IMR-90 (cell line): ENCODE data around the gene RNF11. TPM values are rescaled to one million over a fixed set of nuclear protein-coding genes. Genes with fewer than 3 reads are reported as not detected.

Experiments used
- ATAC-seq: fragments of 200-7000 bp; cut with Tn5 transposase; 2 replicates; pipeline ENCODE4 v1.9.1; 2020; ENCODE audit warnings: low read depth, mild to moderate bottlenecking, moderate library complexity
- BruUV-seq: library from RNA; stranded (reverse); fragments of 400-500 nt; replicated peaks from 2 replicates; lab custom pipeline; 2021; lab: Mats Ljungman, UMichigan
- CTCF ChIA-PET: fragments of 300-600 bp; formaldehyde crosslinking; extraction: SDS; loops from one replicate; lab custom pipeline; 2021; ENCODE audit warnings: antibody characterized with exemption; lab: Yijun Ruan, JAX
- POLR2A ChIA-PET: fragments of 300-600 bp; sonication (Branson Sonifier 250); formaldehyde crosslinking; loops from one replicate; lab custom pipeline; 2022; ENCODE audit warnings: antibody characterized with exemption; ENCODE audit not compliant: unreplicated experiment; lab: Charles Lee
- DNase-seq: peaks from one replicate; pipeline ENCODE4 v3.0.0; 2013
- H2AFZ ChIP-seq: replicated peaks from 2 replicates; pipeline ENCODE3; 2013; ENCODE audit warnings: low read length, mild to moderate bottlenecking; ENCODE audit not compliant: poor library complexity
- H2AK5ac ChIP-seq: 2 replicates; pipeline ENCODE4 v1.6.1; 2013; ENCODE audit warnings: low read depth, low read length, inconsistent platforms
- H2AK9ac ChIP-seq: replicated peaks from 2 replicates; pipeline ENCODE3; 2013; ENCODE audit warnings: mild to moderate bottlenecking, low read depth, low read length, moderate library complexity; ENCODE audit not compliant: poor library complexity
- H2BK120ac ChIP-seq: 2 replicates; pipeline ENCODE4 v1.6.1; 2013; ENCODE audit warnings: low read depth, low read length, inconsistent platforms
- H2BK15ac ChIP-seq: 3 replicates; pipeline ENCODE4 v1.6.1; 2013; ENCODE audit warnings: low read depth, low read length, inconsistent platforms
- H2BK20ac ChIP-seq: 2 replicates; pipeline ENCODE4 v1.6.1; 2013; ENCODE audit warnings: low read depth, mild to moderate bottlenecking, inconsistent platforms, low read length, moderate library complexity
- H2BK5ac ChIP-seq: 2 replicates; pipeline ENCODE4 v1.6.1; 2013; ENCODE audit warnings: mild to moderate bottlenecking, low read depth, low read length, inconsistent platforms; ENCODE audit not compliant: poor library complexity, severe bottlenecking
- H3K14ac ChIP-seq: replicated peaks from 2 replicates; pipeline ENCODE4 v1.6.1; 2013; ENCODE audit warnings: low read depth, low read length, inconsistent platforms
- H3K18ac ChIP-seq: 2 replicates; pipeline ENCODE4 v1.6.1; 2013; ENCODE audit warnings: low read depth, low read length, control low read depth
- H3K23ac ChIP-seq: 2 replicates; pipeline ENCODE4 v1.6.1; 2013; ENCODE audit warnings: low read depth, low read length, inconsistent platforms
- H3K27ac ChIP-seq: 2 replicates; pipeline ENCODE4 v1.5.1; 2013; ENCODE audit warnings: mild to moderate bottlenecking, control low read depth, low read length; ENCODE audit not compliant: insufficient read depth
- H3K27me3 ChIP-seq: 2 replicates; pipeline ENCODE4 v1.6.1; 2013; ENCODE audit warnings: low read length; ENCODE audit not compliant: control insufficient read depth, insufficient read depth
- H3K36me3 ChIP-seq: 2 replicates; pipeline ENCODE4 v1.6.1; 2013; ENCODE audit warnings: low read length, mixed read lengths; ENCODE audit not compliant: control insufficient read depth, insufficient read depth
- H3K4ac ChIP-seq: 2 replicates; pipeline ENCODE4 v1.6.1; 2013; ENCODE audit warnings: low read depth, low read length, inconsistent platforms
- H3K4me1 ChIP-seq: 2 replicates; pipeline ENCODE4 v1.6.1; 2013; ENCODE audit warnings: low read length, mixed read lengths; ENCODE audit not compliant: control insufficient read depth, insufficient read depth
- H3K4me2 ChIP-seq: 2 replicates; pipeline ENCODE4 v1.6.1; 2013; ENCODE audit warnings: low read depth, mild to moderate bottlenecking, control low read depth, low read length, moderate library complexity
- H3K4me3 ChIP-seq: 2 replicates; pipeline ENCODE4 v1.5.1; 2013; ENCODE audit warnings: low read depth, mild to moderate bottlenecking, control low read depth, low read length, moderate library complexity; ENCODE audit not compliant: insufficient read depth
- H3K56ac ChIP-seq: 2 replicates; pipeline ENCODE4 v1.6.1; 2013; ENCODE audit warnings: low read length, inconsistent platforms; ENCODE audit not compliant: insufficient read depth; ENCODE audit errors: extremely low read depth
- H3K79me1 ChIP-seq, 2 experiments: 2 replicates each; pipeline ENCODE4 v1.6.1; 2013; ENCODE audit warnings: low read length in 2 of 2, inconsistent platforms in 1 of 2, low read depth in 1 of 2
- H3K9ac ChIP-seq: 2 replicates; pipeline ENCODE4 v1.6.1; 2013; ENCODE audit warnings: low read depth, low read length, control low read depth
- H3K9me1 ChIP-seq: 2 replicates; pipeline ENCODE4 v1.6.1; 2013; ENCODE audit warnings: low read length, inconsistent platforms; ENCODE audit not compliant: insufficient read depth
- H3K9me3 ChIP-seq: 2 replicates; pipeline ENCODE4 v1.6.1; 2013; ENCODE audit warnings: low read length; ENCODE audit not compliant: control insufficient read depth, insufficient read depth
- H4K20me1 ChIP-seq: 2 replicates; pipeline ENCODE4 v1.6.1; 2013; ENCODE audit warnings: low read length, inconsistent platforms; ENCODE audit not compliant: insufficient read depth
- H4K5ac ChIP-seq: 2 replicates; pipeline ENCODE4 v1.6.1; 2013; ENCODE audit warnings: mild to moderate bottlenecking, low read depth, low read length, control low read depth
- H4K8ac ChIP-seq, 2 experiments: 2 replicates each; pipeline ENCODE4 v1.6.1; 2013; ENCODE audit warnings: low read depth in 2 of 2, low read length in 2 of 2, control low read depth in 1 of 2, inconsistent platforms in 1 of 2
- H4K91ac ChIP-seq: 2 replicates; pipeline ENCODE4 v1.6.1; 2013; ENCODE audit warnings: low read depth, low read length, inconsistent platforms; ENCODE audit not compliant: insufficient read depth
- BHLHE40 ChIP-seq: fragments of 150-350 bp; IDR thresholded peaks from 2 replicates; pipeline ENCODE4 v1.6.1; 2016; ENCODE audit warnings: mild to moderate bottlenecking, low read depth, low read length
- CEBPB ChIP-seq: IDR thresholded peaks from 2 replicates; pipeline ENCODE4 v1.6.1; 2012; ENCODE audit warnings: low read depth, low read length, improper control_type of control experiment
- FOS ChIP-seq: fragments of 150-350 bp; IDR thresholded peaks from 2 replicates; pipeline ENCODE4 v1.6.1; 2016; ENCODE audit warnings: low read depth, low read length
- MAFK ChIP-seq: IDR thresholded peaks from 2 replicates; pipeline ENCODE4 v1.6.1; 2012; ENCODE audit warnings: low read depth, low read length, improper control_type of control experiment
- POLR2A ChIP-seq: IDR thresholded peaks from 2 replicates; pipeline ENCODE4 v1.6.1; 2012; ENCODE audit warnings: mild to moderate bottlenecking, low read depth, low read length
- SMC3 ChIP-seq: fragments of 150-350 bp; IDR thresholded peaks from 2 replicates; pipeline ENCODE4 v1.6.1; 2016; ENCODE audit warnings: low read depth, mild to moderate bottlenecking, antibody characterized with exemption, low read length, moderate library complexity
- WGBS, 2 experiments: methylation state at CpG; one replicate each; pipeline versions ENCODE4 v1.1.5 to v1.1.7; 2013; ENCODE audit warnings: missing lambda C conversion rate in 2 of 2; ENCODE audit not compliant: insufficient read length in 1 of 2; ENCODE audit errors: extremely low coverage in 2 of 2; 5-methylcytosine and 5-hydroxymethylcytosine counted together
- dilution Hi-C: fragments of 300-500 bp; cut with HindIII; formaldehyde crosslinking; loops from one replicate; pipeline ENCODE4 v1.14.3; 2018; ENCODE audit warnings: low sequenced_read_pairs; ENCODE audit not compliant: unreplicated experiment
- in situ Hi-C: fragments of 300-500 bp; cut with MboI; formaldehyde crosslinking; loops from 3 replicates; pipeline ENCODE4 v1.14.3; 2019; ENCODE audit warnings: low sequenced_read_pairs, inconsistent platforms, mixed read lengths
- intact Hi-C: fragments of 100-400 bp; cut with micrococcal nuclease; formaldehyde crosslinking; loops from 2 replicates; pipeline ENCODE4 v1.10.0; 2022
- polyA plus RNA-seq, 3 experiments: library from polyadenylated mRNA; depleted of rRNA; stranded (reverse); fragments of >200 nt; gene quantifications; 2 replicates each; pipeline ENCODE4 v1.2.3, GENCODE V29; 2012; ENCODE audit warnings: low replicate concordance in 1 of 3
- total RNA-seq: library from RNA; depleted of rRNA; stranded (reverse); fragments of >200 nt; gene quantifications from 2 replicates; pipeline ENCODE4 v1.2.3, GENCODE V29; 2012

The RNF11 gene
- total and polyA plus RNA-seq, 2 of the 4 experiments (the other 2 are of a cell fraction): 63.3 to 64.1 TPM

DNA sequence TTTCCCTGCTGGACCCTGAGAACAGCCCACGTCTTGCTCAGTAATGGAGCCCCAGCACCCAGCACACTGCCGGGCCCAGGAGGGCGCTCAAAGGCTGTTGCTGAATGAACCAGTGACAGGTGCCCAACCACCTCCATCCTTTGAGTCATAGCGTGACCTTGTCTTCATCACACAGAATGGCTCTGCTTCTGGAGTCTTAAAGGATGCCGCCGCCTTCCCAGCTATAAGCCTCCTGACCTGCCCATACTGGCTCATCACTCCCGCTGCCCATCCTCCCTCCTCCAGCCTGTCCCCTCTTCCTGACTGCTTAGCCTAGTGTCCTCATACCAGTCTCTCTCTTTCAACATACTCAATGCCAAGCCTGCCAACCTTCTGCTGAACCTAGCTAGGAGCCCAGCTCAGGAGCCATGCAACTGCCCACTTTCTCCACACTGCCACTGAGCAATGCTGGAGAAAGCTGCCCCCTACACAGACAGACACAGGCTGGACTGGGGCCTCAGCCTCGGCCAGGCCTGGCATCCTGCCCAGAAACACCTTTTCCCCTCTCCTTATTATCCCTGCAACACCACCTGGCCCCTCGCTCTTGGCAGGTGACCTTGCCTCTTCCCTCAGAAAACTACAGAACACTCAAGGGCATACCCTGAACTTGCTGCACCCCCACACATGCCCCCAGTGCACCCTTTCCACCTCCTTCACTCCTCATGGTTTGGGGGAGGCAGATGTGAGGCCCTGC, 80.2 kb downstream of the RNF11 start:
- no peaks in the 10 kb centered on the region for H4K20me1 ChIP-seq
- no peak overlapping the region for H4K5ac ChIP-seq
- no peaks in the 10 kb centered on the region for H3K36me3 ChIP-seq
- TF ChIP-seq BHLHE40 (no peak), FOS (no peak), MAFK (no peak), CEBPB (no peak), SMC3 (no peak), POLR2A (no peak)
- no peak overlapping the region for H3K23ac ChIP-seq
- WGBS, 2 experiments: 87% methylated on average over 7 of the region's 9 CpGs; no CpG with 5 or more reads in 1 of the 2 experiments
- DNase-seq (no peak), ATAC-seq (no peak)
- no peak overlapping the region for H3K9ac ChIP-seq
- no peak overlapping the region for H4K91ac ChIP-seq
- H2BK20ac ChIP-seq: no peak overlapping the region
- H3K9me1 ChIP-seq: peaks cover 16% of the 10 kb centered on the region
- no peak overlapping the region for H3K27ac ChIP-seq
- H3K14ac ChIP-seq: no peak overlapping the region
- peaks cover 8% of the 10 kb centered on the region for H3K4me1 ChIP-seq
- no peak overlapping the region for H2BK120ac ChIP-seq
- H3K18ac ChIP-seq: no peak overlapping the region
- H2AFZ ChIP-seq: no peak overlapping the region
- intact Hi-C loops (no loop called here), dilution Hi-C loops (no loop called here), in situ Hi-C loops (no loop called here)
- H3K4me2 ChIP-seq: no peak overlapping the region
- 0 out of 2 replicates have a peak overlapping the region, but pooled peaks have one; percentile 39 for H2AK5ac ChIP-seq
- no peak overlapping the region for H2BK15ac ChIP-seq
- H4K8ac ChIP-seq: no peak overlapping the region
- no peak overlapping the region for H3K56ac ChIP-seq
- H3K9me3 ChIP-seq: no peaks in the 10 kb centered on the region
- no peak overlapping the region for H3K4ac ChIP-seq
- H3K4me3 ChIP-seq: no peak overlapping the region
- POLR2A ChIA-PET: no interaction called here
- CTCF ChIA-PET: no interaction called here
- no peaks in the 10 kb centered on the region for H3K79me1 ChIP-seq
- H3K27me3 ChIP-seq: no peaks in the 10 kb centered on the region
- BruUV-seq: no TSS peak
- H2BK5ac ChIP-seq: no peak overlapping the region
- H2AK9ac ChIP-seq: no peak overlapping the region
